H4 (cell line): ENCODE data around the gene CYP19A1. TPM values are rescaled to one million over a fixed set of nuclear protein-coding genes. Genes with fewer than 3 reads are reported as not detected.

Experiments used
- DNase-seq: peaks from one replicate; pipeline ENCODE4 v3.0.0-alpha.2; 2015; ENCODE audit warnings: low spot score
- total RNA-seq: library from RNA; depleted of rRNA; stranded (reverse); fragments of >200 nt; shearing (Covaris generic); gene quantifications from 2 replicates; pipeline ENCODE4 v1.2.3, GENCODE V29; 2014

The CYP19A1 gene
- total RNA-seq, 1 experiment from 2014 or later = 4.8 TPM

DNA sequence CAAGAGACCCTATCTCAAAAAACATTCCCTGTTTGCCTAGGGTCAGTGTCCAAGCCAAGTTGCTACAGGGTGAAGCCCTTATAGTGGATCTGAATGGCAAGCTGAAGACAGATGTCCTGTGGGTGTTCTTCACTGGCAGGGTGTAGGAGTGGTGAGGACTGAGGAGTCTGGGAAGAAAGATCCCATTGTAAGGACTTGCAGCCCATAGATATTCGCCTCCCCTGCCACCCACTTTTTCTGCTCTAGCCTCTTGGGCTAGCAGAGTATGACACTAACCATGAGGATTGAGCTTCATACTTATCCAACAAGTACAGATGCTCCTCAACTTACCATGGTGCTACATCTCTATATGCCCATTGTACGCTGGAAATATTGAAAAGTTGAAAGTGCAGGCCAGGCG, 13.2 kb downstream of the CYP19A1 start:
- DNase-seq = no peak

DNA sequence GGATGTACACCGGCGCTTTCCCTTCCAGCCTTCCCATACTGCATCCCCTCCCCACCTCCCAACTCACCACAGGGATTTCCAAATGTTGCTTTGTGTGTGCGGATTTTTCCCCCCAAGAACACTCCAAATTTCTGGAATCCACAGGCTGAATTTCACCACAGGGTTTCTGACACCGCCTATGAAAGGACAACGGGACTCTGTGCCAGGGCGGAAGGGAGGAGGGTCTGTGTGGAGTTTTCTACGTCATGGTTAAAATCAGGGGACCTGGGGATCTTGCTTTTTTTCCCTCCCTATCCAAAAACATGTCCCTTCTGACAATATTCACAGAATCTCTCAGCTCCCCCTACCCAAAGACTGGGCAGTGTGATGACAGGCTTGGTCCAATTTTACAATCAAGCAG, 14.6 kb downstream of the CYP19A1 start:
- DNase-seq = no peak

DNA sequence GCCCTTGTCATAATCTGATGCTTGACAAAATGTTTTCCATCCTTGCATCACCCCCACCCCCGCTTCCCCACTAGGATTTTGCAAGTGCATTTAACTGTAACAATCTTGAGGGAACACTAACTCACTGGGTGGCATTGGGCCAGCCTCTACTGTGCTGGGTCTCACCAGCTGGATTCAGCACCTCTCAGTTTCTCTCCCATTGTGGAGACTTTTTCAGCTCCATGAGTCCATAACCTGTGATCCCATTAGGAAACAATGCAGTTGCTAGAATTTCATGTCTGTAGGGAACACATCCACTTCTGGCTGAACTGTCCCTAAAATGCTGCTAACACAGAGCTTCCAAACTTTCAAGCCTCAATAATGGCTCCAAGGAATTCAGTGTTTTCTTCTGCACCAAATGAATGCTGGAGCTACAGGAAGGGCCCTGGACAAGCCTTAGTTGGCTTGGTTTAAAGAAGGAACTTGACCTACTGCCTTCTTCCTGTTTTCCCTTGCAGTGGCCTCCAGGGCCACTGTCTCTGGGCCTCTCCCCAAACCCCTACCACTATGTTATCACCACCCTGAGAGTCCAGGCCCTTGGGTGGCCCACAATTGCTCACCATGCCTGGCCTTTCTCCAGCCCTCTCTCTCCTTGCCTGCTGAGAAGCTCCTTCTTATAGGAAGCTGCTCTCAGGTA, 15.6 kb downstream of the CYP19A1 start:
- DNase-seq = no peak

DNA sequence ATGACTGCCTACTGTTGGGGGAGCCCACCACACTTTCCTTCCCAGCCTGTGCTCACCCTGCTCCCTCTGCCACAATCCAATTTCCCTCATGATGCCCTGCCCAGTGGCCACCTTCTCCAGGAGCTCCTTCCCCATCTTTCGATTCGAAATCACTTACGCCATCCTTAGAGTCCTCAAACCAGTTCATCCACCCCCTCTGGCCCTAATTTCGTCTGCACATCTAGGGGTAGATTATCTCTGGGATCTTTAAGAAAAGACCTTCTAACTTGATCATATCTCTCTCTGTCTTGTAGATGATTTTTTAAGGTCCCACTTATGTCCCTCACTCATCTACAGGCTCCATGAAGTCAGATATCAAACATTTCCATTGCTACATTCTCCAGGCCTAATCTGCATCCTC, 17.1 kb downstream of the CYP19A1 start:
- DNase-seq = no peak

DNA sequence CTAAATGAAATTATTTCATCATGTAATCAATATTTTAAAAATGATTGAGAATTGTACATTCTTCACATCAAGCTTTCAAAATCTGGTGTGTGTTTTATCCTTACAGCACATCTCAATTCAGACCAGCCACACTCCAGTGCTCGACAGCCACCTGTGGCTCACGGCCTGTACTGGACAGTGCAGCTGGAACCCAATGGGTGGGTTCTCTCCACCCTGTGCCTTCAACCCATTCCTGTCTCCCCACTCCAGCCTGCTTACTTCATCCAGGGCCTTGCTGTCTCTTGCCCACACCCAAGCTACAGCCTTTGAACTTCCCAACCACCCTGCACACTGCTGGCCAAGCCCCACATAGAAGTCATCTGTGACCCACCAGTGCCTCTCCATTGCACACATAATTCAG, 17.6 kb downstream of the CYP19A1 start:
- no peak for DNase-seq

DNA sequence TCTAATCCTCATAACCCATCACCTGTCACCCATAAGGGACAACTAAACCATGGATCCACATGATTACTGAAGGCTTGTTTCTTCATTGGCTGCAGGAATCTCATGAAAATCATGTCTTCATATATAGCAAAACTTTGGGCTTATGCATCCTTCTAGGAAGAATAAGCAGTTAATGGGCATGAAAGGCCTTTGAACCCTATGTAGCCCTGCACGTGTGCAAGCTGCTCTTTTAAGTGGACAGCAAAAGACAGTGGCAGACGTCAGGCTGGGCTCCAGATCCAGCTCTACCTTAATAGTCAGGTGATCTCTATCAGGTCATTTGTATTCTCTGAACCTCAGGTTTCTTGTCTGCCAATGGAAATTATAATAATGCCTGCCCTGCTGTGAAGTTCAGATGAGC, 18.9 kb downstream of the CYP19A1 start:
- DNase-seq = no peak

DNA sequence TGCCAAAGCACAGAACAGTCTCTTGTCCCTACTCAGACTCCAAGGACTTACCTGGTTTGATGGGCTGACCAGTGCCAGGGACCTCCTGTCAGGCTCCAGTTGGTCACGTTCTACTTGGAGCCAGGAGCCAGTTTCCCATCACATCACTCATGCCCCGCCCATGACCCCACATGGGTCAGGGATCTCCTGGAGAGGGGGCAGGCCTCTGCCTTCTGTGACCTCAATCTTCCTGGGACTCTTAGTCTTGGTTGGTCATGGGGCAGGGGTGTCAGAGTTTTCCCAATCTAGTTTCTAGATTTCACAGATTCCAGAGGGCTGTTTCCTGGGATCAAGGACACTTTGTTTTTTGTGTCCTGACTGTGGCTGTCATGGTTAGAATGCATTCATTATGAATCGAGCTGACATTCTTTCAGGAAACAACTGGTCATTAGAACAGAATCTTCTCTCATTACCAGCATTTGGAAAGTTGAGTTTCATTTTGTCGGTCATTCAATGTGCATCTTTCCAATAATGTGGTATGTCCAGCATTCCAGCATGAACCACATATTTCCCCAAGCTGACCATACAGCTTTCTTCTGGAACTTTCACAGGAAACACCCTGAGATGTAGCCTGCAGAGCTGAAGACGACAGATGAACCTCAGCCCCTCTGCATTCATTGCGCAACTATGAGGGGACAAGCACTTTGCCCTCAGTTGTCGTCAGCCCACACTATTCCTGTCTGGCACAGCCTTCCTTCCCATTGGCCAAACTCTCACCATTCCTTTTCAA, 19.8 kb downstream of the CYP19A1 start:
- DNase-seq = no peak

DNA sequence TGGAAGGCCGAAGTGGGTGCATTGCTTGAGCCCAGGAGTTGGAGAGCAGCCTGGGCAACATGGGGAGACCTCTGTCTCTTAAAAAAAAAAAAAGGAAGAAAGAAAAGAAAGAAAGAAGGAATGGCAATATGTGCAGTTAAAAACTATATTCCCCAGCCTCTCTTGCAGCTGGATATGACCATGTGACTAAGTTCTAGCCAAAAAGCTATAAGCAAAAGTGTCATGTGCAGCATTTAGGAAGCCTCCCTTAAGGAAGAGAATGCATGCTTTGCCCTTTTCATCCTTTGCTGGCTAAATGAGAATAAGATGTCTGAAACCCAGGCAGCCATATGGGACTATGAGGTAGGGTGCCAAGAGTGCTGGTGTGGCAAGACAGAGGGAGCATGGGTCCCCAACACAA, 21.8 kb downstream of the CYP19A1 start:
- no peak for DNase-seq

DNA sequence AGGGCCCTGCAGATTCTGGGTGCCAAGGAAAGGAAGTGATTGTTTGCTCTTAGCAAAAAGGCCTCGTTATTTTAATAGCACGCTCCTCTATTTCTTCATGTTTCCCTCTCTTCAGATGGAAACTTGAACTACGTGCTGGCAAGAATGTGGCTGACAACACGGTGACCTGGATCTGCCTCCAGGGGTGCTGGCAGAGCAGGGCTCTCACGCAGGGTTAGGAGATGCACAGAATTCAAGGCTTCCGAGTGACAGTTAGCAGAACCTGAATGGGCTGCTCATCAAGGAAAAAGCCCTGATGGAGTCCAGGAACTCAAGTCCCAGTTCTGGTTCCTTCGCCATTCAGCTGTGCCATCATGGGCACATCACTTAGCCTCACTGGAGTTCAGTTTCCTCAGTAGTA, 22.7 kb downstream of the CYP19A1 start:
- DNase-seq = no peak

DNA sequence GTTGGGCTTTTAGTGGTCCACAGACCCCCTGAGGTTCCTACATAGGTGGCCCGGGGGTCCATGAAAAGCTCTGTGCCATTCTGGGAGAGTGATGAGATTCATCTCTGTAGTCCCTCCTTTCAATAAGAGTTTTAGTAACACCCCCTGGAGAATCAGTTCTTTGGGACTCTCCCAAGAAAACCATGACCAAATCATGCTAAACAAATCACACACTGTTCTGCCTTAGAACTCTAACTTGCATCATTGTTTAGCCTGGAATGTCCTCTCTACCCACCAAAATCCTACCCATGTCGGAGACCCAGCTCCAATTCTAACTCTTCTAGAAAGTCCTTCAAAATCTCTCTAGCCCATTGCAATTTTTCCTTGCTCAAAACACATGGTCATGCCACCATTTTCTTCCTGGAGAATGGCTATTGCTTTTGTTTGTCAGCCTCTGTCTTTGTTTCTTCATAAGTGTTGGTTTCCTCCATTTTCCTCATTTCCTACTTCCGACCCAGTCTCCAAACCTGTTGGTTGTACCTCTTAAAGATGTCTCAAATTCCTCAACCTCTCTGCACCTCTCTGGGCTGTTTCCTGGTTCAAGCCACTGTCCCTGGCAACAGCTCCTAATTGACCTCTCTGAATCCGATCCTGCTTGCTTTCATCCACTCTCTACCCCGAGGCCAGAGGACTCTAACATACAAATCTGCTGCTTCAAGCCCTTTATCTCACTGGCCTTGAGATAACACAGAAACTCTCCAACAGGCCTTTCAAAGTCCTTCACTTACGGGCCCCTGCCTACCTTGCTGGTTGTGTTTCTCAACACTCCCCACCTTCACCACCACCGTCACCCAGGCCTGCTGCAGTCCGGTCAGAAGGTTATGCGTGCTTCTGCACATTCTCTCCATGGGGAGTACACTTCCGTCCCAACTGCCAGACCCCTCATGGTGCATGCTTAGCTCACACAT, 23.7 kb downstream of the CYP19A1 start:
- DNase-seq = no peak

DNA sequence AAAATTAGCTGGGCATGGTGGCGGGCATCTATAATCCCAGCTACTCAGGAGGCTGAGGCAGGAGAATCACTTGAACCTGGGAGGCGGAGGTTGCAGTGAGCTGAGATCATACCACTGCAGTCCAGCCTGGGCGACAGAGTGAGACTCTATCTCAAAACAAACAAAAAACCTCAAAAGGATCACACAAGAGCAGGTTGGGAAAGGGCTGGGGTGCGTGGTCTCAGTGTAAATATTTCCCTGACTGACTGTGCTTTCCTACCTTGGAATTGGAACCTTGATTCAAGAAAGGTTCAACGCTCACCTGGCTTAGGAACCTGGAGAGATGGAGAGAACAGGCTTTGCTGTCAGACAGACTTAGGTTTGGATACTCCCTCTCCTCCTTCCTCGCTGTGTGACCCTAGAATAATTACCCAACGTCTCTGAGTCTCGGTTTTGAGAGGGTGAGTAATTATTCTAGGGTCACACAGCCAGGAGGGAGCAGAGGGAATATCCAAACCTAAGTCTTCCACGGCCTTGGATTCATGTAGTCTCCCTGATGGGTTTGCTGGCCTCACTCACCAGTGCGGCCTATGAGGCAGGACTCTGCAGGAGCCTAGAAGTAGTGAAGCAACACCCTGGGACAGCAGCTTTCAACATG, 24.6 kb downstream of the CYP19A1 start:
- no peak for DNase-seq

DNA sequence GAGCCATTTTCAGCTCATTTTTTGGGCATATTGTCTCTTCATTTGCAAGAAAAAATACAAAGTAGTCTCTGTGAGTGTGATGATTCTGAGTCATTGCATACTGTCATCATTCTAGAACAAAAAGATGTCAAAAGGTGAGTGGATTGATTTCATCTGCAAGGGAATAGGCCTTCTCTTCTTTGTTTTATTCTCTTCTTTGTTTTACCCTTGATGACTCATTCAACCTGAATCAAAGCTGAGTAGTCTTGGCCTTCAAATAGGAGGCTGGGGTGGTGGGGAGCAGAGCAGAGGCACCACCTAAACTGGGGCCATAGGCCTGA, 25.4 kb downstream of the CYP19A1 start:
- peak; percentile 16 for DNase-seq

DNA sequence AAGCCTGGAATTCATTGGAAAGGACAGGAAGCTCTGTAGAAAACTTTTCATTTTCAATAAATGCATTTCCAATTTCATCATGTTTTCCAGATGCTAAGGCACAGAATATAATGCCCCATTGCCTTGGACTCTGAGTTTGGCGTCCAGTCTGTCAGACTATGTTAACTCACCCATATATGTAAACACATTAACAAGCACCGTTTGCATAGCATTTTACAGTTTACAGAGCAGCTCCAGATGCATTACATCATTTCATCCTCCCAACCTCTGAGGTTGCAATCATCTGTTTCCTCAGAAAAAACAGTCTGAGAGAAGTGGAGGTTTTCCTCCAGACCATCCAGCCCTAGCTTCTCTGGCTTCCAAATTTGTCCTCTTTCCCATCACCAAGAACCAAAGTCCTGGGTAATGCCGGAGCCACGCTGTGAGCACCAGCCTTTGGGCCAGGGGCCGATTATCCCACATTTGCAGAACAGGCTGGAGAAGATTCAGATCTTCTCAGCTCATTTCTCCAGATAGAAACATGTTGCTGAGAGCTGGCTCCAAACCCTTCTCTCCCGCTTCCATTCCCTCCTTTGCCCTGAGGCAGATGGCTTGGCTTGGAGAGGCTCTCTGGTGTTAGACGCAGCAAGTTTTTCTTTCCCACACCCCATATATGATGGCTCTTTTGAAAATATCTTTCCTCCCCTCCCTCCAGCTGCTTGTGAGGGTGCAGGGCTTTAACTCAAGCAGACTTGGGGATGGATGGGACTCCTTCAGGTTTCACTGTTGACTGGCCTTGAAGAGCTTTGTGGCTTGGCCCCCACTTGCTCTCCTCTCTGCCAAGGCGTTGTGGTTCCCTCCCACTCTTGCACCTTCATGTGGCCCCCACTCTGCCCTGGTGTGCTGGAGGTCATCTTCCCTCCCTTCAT, 26.0 kb downstream of the CYP19A1 start:
- peak; percentile 83 for DNase-seq

DNA sequence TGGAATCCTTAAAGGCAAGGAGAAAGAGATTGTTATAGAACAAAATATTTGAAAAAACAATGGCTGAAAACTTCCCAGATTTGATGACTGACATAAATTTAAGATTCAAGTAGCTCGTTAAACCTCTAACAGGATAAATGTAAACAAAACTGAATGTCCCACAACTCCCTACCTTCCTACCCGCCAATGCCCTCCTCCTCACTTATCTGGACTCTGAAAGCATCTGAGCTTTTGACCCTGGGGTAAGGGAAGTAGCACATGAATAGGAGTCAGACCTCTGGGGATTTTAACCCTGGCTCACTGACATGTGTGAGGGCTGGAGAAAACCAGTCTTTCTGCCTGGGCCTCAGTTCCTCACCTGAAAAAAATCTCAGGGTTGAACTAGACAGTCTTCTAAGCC, 26.9 kb downstream of the CYP19A1 start:
- no peak for DNase-seq

DNA sequence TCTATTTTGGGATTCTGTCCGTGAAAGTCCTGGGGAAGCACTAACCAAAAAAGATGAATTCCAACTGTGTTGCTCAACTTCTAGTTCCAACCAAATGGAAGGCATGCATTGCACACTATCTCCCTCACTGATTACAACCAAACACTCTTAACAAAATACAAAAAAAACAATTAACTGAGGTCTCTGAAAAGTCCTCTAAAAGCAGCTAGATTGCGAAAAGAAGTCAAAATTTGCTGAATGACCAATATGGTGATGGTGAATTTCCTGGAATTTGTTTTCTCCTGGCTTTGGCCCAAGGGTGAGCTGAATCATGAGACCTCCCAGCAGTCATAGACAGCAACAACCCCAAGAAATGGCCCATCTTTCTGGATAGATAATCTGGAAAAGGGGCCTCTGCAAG, 28.3 kb downstream of the CYP19A1 start:
- no peak for DNase-seq

DNA sequence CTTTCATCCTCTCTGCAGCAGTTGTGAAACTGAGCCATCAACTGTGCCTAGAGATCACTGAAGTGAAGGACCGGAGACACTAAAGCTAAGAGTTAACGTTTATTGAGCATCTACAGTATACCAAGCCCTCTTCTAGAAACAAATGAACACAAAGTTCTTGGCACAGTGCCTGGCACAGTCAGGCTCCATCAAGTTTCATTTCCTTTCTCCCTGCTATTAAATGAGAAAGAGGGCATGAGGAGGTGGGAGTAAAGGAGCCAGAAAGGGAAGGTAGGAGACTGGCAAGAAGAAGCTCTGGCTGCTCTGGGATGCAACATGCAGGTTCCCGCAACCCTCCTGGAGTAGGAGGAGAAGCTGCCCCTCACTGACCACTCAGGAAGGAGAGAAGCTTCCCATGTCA, 30.6 kb downstream of the CYP19A1 start:
- no peak for DNase-seq

DNA sequence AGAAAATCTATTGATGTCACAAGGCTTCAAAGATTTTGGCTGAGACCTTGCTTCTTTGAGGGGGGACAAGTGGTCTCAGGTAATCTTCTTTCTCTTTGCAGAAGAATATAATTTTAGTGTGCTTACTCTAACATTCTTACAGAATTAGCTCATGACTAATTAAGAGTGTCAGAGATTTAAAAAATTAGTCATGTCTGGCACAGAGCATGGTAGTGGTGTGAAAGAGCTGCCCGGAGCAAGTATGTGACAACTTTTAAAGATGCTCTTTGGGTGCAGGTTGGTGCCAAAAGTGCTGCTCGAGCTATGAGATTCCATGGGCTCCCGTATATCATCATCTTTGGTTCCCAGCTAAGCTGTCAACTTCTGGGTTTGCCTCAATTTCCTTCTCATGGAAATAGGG, 31.1 kb downstream of the CYP19A1 start:
- no peak for DNase-seq

DNA sequence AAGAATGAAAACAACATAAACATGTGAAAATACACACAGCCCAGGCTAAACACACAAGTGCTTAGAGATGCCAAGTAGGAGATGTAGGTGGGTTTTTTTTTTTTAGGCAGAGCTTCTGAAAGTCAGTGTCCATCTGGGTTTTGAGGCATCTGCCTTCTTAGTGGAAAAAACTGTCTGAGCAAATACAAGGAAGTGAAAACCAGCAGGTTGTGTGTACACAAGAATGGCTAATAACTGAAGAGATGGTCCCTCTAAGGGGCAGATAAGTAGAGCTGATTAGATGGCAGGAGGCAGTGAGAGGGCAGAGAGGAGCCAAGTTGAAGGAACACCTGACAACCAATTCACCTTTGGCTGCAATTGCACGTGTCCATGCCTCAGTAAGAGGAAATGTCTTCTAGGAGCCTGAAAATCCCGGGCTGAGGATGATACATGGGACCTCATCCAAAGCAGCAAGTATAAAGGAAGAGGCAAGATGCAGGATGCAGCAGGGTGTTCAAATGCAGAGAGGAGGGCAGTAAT, 34.9 kb downstream of the CYP19A1 start:
- no peak for DNase-seq

DNA sequence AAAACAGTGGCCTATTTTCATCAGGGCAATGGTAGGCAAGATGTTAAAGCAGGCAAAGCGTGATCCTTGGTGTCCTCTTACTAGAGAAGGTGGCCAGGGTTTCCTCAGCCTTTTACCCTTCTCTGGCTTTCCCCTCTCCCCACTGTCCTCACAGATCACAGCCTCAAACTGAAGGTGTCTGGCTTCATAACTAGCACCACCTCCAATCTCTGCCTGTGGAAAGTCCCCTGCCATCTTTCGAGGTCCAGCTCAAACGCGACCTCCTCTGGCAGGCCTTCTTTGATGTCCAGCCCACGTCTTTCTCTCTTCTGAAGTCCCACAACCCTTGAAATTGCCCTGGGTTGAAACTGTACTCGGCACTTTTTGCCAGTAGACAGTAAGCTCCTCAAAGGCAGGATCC, 35.9 kb downstream of the CYP19A1 start:
- DNase-seq = no peak

DNA sequence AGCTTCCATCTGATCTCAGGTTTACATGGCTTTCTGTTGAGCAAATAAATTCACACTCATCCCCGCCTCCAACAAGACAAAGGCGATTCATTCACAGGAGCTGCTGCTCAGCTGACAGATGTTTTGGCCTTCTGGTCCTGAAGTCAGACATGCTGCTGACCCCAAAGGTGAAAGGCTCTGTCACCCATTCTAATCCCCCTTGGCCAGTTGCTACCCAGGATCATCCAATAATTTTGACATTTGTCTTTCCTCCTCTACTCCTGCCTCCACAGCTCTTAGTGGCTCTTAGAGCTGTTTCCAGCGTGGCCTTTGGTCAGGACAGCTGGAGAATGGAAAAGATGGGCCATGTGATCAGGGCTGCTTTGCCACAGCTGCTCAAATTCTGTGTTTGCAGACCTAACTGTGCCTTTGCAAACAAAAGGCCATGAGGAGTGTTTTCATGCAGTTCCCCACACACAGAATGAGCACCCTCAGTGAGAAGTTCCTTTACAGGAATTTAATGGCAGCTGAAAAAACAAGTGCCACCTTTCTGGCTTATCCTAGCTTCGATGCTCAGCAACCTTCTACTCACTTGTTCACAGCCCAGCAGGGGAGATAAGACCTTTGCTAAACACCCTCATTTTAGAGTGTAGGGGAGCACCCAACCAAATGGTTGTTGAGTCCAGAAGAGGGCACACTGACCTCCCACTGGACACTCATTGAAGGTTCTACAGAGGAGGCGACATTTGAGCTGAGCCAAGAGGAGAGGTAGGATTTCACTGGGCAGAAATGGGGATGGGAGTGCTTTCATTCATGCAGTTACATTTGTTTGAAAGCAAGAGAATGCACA, 39.0 kb downstream of the CYP19A1 start:
- no peak for DNase-seq
